Jurkat, Clone E6-1 (cell line): ENCODE results near the gene NDUFAF8. TPM values are rescaled to one million over a fixed set of nuclear protein-coding genes. Genes with fewer than 3 reads are reported as not detected.

Experiments used
- DNase-seq: peaks from one replicate; pipeline ENCODE4 v3.0.0-alpha.2; 2011; ENCODE audit warnings: low read depth, low spot score
- H3K4me3 ChIP-seq: 2 replicates; pipeline ENCODE4 v1.5.1; 2011; ENCODE audit warnings: mild to moderate bottlenecking, low read length, control low read depth, moderate library complexity
- polyA plus RNA-seq: library from polyadenylated mRNA; unstranded; fragments of >200 nt; gene quantifications from one replicate; pipeline ENCODE4 v1.2.1, GENCODE V29; 2012; ENCODE audit warnings: missing spikeins; ENCODE audit not compliant: insufficient read length, insufficient read depth

NDUFAF8 gene, protein sequence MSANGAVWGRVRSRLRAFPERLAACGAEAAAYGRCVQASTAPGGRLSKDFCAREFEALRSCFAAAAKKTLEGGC
- polyA plus RNA-seq = 142 TPM

DNA sequence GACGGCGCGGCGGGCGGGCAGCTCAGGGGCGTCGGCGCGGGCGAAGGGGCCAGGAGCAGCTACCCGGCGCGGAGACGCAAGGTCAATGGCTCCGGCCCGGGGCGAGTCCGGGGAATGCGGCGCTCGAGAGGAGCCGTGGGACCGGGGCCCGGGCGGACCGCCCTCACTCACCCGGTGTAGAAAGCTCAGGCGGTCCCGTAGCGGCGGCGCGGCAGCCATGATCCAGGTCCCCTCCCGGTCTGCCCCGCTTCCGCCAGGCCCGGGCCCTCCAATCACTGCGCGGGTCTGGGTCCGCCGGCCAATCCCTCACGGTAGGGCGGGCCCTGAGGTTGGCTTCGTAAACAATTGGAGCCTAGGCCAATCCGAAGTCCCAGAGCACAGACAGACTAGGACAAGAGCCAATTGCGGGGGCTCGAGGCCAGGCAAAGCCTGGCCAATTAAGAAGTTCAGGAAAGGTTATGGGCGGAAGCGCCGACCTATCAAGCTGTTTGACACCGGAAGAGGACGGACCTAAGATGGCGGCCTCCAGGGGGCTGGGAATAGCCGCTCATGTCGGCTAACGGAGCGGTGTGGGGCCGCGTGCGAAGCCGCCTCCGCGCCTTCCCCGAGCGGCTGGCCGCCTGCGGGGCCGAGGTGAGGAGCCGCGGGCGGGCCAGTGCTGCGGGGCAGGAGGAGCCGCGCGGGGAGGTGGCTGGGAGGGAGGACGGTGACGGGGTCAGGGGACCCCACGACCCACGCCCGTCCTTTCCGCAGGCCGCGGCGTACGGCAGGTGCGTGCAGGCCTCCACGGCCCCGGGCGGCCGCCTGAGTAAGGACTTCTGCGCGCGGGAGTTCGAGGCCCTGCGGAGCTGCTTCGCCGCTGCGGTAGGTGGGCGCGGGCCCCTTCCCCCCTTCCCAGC lies at the start of gene NDUFAF8, which contains the start of gene TEPSIN:
TSS of gene NDUFAF8 (plus strand) at position 504 of the 899 bp plus-strand sequence. CDS start at position 550, 46 bp downstream.
TSS of gene TEPSIN (minus strand) at position 241 of the 899 bp plus-strand sequence. CDS start at position 219, 22 bp downstream.
- H3K4me3 ChIP-seq = peak within 1 kb of the TSS; percentile 85
- DNase-seq = peak; percentile 99

GRCh38 chr17:81189670-81190530 lies 49.2 kb upstream of the NDUFAF8 start:
- no peak for DNase-seq

DNA sequence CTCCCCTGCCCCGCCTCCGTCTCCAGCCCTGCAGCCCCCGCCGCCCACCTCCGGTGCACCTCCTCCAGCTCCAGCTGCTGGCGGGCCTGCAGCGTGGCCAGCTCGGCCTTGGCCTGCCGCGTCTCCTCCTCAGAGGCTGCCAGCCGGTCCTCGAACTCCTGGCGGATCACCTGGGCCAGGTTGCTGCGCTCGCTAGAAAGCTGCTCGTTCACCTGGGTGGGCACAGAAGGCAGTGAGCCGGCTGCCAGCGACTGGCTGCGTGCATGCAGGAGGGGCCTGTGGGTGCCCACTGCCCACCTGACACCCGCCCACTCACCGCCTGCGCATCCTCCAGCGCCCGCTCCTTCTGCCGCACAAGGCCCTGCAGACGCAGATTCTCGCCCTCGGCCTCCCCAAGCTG lies 48.5 kb upstream of the NDUFAF8 start:
- no peak for DNase-seq
- no peak overlapping the region for H3K4me3 ChIP-seq

More at GRCh38 chr17:81189670-81190530, 49.2 kb upstream of the NDUFAF8 start:
- no peak overlapping the region for H3K4me3 ChIP-seq

DNA sequence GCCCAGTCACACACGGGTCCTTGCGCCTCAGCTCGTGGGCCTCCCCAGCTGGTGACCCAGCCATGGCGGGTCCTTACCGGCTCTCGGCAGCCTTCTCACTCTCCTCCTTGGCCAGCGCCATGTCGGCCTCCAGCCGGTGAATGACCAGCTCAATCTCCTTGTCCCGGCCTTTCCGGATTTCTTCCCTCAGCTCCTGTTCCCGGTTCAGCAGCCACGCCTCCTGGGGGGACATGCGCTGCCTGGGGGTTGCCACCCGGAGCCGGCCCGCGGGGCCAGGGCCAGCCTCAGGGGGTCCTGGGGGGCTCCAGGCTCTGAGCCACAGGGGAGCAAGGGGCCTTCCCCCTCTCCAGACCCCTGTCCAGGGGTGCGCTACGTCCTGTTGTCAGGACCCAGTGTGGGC lies 48.0 kb upstream of the NDUFAF8 start:
- DNase-seq = no peak
- H3K4me3 ChIP-seq = no peak overlapping the region

DNA sequence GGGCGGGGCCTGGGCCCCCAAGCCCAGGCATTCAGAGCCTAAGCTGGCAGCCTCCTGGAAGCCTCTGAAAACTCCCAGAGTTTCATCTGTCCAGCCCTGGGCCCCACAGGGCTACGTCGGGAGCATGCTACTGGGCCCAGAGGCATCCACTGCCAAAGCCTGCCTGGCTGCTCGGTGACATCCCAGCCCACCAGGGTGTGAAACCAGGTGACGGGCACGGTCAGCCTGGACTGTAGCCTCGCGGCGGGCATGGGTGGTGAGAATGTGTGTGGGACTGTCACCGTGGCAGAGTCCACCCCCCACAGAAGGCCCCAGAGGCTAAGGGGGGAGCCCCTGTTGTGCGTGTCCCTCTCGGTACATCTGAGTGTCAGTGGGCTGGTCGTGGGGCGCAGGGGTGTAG lies 47.5 kb upstream of the NDUFAF8 start:
- H3K4me3 ChIP-seq = no peak overlapping the region
- no peak for DNase-seq

DNA sequence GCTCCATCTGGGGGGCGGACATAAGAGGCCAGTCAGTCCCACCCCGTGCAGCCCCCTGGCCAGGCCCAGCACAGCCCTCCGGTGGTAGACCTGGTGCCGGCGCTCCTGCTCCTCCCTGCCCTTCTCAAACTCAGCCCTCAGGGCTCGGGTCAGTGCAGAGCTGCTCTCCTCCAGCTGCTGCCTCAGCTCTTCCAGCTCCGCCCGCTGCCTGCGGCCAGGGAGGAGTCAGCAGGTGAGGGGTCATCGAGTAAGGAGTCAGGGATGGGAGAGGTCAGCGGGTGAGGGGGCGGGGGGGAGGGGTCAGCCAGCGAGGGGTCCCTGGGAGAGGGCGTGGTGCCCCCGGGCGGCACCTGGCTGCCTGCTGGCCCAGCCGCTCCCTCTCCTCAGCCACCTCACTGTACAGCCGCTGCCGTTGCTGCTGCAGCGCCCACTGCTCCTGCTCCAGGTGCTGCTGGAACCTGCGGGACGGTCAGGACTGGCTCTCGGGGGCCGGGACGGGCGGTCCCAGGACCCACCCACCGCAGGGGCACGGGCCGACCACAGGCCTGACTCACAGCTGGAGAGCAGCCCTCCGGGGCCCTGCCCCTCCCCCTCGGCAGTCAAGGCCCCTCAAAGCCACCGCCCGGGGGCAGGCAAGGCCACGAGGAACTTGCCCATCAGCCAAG lies 46.6 kb upstream of the NDUFAF8 start:
- DNase-seq = no peak
- H3K4me3 ChIP-seq = no peak overlapping the region

DNA sequence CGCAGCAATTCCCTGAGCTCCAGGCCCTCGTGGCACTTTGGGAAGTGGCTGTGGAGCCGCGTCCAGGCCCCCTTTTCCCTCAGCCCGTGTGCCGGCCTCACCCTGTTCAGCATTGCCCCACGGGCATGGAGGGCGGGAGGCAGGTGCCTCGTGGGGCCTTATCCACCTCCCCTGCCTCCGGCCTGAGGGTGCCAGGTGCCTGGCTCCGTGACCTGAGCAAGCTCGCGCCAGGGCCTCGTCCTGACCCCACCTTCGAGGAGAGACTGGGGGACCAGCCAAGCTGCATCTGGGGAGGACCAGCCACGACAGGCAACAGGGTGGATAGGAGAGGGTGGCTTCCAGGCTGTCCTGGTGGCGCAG lies 46.1 kb upstream of the NDUFAF8 start:
- no peak for DNase-seq

DNA sequence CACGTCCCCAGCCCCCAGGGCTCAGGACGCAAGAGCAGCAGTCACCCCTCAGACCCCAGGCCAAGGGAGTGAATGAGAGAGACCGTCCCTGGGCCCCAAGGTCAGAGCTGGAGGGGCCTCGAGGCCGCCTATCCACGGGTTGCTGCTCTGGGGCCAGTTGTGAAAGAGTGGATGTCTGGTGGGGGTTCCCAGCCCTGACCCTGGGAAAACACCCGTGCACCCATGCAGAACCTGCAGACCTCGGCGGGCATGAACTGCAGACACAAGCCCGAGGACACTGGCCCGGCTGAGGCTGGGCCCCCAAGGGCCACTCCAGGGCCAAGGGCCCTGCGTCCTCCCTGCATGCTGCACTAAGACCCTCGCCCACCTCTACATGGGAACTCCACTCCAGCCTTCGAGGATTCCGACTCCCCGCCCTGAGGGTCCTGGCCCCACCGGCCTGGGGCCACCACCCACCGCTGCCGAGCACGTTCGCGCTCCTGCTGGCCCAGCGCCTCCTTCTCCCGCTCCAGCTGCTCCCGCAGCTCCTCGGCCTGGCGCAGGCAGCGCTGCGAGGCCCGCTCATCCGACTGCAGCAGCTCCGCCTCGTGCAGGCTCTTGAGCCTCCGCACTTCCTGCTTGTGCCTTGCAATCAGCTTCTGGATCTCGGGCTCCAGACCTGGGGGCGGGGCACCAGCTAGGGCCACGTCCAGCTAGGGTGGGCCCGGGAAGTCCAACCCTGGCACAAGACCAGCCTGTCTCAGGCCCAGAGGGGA lies 45.5 kb upstream of the NDUFAF8 start:
- H3K4me3 ChIP-seq = no peak overlapping the region
- DNase-seq = no peak

More for the DNA sequence above, 46.1 kb upstream of the NDUFAF8 start:
- no peak overlapping the region for H3K4me3 ChIP-seq

- no peak for DNase-seq
- no peak overlapping the region for H3K4me3 ChIP-seq
Measured at GRCh38 chr17:81194225-81194760, 44.8 kb upstream of the NDUFAF8 start.

DNA sequence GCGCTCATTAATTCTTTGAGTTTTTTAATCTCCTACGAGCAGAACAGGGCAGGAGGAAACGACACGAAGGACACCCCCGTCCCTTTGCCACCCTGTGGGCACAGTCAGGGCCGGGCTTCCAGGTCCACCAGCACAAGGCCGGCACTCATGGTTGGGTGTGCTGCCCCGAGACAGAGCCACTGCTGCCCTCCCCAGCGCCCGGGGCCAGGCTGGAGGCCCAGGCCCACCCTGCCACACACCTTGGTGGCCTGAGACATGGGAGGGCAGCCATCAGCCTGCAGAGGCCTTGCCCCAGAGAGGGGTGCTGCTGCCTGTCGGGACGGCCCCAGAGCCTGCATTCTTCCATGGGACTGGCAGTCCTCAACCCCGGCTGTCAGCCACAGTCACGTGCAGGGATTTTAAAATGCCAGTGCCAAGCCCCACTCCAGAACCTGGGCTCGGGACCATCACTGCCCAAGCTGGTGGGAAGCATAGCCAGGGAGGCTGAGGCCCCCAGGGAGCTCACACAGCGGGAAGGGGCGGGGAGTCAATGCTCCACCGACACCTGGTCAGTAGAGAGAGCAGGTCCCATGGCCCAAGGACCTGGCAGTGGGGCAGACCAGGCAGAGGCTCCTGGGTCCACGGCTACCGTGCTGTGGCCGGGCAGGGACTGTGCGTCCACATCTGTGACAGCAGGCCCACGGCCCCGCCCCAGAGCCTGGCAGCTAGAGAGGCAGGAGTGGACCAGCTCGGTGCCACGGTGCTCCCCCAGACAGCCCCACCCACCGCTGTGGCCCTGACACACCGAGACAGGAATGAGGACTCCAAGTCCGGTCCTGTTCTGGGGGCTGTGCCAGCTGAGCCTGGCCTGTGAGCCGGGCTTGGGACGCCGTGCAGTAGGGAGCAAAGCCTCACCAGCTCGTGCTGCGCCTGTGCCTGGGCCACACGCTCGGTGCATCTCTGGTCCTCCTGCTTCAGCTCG lies 43.9 kb upstream of the NDUFAF8 start:
- DNase-seq = no peak
- no peak overlapping the region for H3K4me3 ChIP-seq

DNA sequence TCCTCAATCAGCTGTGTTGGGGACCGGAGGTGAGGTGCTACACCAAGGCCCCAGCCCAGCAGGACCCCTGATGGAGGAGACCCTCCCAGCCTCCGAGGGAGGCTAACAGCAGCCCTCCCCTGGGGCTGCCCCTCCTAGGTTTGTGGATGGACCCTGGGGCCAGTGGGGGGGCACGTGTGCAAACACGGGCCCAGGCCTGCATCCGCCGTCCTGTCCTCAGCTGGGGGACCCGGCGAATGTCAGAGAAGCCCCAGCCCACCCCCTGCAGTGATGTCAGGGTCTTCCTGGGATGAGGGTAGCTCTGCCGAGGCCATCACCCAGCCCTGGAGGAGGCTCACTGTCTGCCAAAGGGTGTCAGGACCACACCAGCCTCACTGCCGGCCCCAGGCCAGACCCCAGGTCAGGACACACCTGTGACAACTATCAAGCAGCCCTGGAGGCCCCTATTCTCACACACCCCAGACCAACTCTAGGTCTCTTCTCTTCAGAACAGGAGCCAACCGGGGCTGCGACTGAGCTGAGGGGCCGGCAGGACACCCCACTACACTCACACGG lies 43.1 kb upstream of the NDUFAF8 start:
- DNase-seq = no peak

GRCh38 chr17:81196505-81197408 lies 42.4 kb upstream of the NDUFAF8 start:
- no peak for DNase-seq
- H3K4me3 ChIP-seq = no peak overlapping the region

More for the DNA sequence above, 43.1 kb upstream of the NDUFAF8 start:
- H3K4me3 ChIP-seq = no peak overlapping the region

- no peak overlapping the region for H3K4me3 ChIP-seq
- no peak for DNase-seq
Measured at GRCh38 chr17:81197409-81197795, 41.7 kb upstream of the NDUFAF8 start.

DNA sequence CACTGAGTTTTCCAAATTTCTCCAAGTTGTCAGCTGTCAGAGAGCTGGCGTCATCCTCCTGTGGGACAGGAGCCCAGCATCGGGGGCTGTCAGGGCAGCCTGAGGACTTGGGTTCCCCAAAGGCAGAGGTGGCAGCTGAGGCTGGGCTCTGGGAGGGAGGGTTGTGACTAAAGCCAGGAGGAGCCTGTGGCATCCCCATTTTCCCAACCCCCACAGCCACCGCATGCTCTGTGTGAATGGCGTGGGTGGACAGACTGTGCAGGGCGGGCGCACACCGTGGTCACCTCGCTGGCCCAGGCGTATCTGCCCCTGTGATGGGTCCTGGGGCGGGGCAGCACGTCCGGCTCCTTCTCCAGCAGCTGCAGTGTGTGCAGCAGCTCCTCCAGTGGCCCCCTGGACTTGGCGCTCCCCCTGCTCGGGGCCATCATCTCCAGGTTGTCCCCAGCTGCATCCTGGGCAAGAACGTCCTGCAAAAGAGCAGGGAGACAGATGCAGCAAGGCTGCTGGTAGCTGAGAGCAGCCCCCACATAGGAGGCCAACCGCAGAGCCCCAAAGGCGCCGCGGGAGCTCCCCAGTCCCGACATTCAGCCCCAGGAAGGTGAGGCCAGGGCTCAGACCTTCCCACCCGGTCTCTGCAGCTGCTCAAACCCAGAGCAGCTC lies 41.2 kb upstream of the NDUFAF8 start:
- DNase-seq = no peak
- no peak overlapping the region for H3K4me3 ChIP-seq

- H3K4me3 ChIP-seq = no peak overlapping the region
- no peak for DNase-seq
Measured at GRCh38 chr17:81198826-81199481, 40.2 kb upstream of the NDUFAF8 start.
